Measurements from ENCODE around the gene GGT5.
"Not testable (repeated sequence)": the region's sequence is repeated elsewhere in the genome, so short reads cannot be mapped to it uniquely, and the experiment has no call there.

Gene GGT5

DNA sequence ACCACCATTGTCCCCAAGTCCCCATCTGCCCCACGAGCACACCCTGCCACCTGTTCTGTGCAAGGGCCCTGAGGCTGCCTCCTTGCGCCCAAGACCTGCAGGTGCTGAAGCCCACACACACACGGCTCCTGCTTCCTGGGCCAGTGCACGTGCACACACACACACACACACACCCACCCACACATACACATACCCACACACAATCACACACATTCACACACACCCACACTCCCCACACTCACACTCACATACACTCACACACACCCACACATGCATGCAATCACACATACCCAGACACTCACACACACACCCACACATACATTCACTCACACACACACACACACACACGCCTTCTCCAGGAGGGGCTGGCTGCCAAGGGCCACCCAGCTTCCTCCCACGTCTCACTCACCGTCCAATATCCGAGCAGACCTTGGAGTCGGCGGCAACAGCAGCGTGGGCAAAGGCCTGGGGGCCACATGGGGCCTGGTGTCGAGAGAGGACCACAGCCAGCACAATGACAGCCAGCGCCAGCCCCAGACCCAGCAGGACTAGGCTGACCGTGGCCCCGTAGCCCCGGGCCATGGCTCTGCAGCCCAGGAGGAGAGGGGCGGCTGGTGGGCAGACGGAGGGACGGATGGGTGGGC is 616 bp downstream of the GGT5 start:
- TF ChIP-seq ZFX (IDR thresholded peaks at IDR 0.05; ENCODE audit: borderline replicate concordance), result no peak
- TF ChIP-seq, protein P1, sequence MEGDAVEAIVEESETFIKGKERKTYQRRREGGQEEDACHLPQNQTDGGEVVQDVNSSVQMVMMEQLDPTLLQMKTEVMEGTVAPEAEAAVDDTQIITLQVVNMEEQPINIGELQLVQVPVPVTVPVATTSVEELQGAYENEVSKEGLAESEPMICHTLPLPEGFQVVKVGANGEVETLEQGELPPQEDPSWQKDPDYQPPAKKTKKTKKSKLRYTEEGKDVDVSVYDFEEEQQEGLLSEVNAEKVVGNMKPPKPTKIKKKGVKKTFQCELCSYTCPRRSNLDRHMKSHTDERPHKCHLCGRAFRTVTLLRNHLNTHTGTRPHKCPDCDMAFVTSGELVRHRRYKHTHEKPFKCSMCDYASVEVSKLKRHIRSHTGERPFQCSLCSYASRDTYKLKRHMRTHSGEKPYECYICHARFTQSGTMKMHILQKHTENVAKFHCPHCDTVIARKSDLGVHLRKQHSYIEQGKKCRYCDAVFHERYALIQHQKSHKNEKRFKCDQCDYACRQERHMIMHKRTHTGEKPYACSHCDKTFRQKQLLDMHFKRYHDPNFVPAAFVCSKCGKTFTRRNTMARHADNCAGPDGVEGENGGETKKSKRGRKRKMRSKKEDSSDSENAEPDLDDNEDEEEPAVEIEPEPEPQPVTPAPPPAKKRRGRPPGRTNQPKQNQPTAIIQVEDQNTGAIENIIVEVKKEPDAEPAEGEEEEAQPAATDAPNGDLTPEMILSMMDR (IDR thresholded peaks at IDR 0.05), result no peak
- H3K27ac ChIP-seq, result no peak overlapping the region

DNA sequence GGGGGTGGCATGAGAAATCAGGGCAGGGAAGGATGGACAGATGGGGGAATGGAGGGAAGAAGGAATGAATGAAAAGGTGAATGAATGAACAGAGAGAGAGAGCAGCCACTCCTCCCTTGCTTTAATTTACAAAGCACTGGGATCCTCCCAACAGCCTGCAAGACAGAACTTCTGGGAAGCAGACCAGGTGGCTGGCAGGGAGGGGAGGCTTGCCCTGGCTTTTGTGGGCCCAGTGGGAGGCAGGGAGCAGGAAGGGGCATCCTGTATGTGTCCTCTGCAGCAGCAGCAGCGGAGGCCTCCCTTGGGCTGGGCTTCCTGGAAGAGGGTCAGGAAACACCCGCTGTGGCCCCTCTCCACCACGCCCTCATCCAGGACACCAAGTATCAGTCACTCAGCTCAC is 1.5 kb downstream of the GGT5 start:
- H3K27ac ChIP-seq, result not testable (repeated sequence)

DNA sequence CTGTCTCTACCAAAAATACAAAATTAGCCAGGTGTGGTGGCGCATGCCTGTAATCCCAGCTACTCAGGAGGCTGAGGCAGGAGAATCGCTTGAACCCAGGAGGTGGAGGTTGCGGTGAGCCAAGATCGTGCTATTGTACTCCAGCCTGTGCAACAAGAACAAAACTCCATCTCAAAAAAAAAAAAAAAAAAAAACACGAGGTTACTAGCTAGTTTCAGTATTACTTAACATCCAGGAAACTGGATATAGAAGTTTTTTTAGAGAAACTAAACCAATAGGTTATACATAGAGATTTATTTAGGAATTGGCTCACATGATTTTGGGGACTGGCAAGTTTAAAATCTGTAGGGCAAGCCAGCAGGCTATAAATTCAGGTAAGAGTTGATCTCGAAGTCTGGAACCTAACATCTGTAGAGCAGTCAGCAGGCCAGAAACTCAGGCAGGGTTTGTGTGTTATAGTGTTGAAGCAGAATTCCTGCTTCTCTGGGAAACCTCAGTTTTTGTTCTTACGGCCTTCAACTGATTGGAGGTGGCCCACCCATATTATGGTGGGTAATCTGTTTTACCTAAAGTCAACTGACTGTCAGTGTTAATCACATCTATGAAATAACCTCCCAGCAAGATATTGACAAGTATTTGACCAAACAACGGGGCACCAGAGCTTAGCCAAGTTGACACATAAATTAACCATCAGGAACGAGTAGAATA is 3.7 kb downstream of the GGT5 start:
- H3K27ac ChIP-seq, result not testable (repeated sequence)

DNA sequence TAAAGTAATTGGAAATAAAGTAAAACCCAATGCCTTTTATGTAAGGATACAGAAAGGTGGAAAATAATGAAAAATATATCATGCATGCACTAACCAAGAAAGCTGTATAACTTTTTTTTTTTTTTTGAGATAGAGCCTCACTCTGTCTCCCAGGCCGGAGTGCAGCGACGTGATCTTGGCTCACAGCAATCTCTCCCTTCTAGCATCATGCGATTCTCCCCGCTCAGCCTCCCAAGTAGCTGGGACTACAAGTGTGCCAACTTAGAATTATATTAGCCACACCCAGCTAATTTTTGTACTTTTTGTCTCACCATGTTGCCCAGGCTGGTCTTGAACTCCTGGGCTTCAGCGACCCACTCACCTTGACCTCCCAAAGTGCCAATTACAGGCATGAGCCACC is 4.5 kb downstream of the GGT5 start:
- no peak overlapping the region for H3K27ac ChIP-seq

DNA sequence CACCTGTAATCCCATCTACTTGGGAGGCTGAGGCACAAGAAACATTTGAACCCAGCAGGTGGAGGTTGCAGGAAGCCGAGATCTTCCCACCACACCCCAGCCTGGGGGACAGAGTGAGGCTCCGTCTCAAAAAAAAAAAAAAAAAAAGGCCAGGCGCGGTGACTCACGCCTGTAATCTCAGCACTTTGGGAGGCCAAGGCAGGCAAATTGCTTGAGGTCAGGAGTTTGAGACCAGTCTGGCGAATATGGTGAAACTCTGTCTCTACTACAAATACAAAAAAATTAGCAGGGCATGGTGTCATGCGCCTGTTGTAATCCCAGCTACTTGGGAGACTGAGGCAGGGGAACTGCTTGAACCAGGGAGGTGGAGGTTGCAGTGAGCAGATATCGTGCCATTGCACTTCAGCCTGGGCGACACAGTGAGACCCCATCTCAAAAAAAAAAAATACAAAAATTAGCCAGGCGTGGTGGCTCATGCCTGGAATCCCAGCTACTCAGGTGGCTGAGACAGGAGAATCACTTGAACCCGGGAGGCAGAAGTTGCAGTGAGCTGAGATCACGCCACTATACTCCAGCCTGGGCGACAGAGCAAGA is 6.7 kb downstream of the GGT5 start:
- H3K27ac ChIP-seq, result not testable (repeated sequence)

More for the DNA sequence above, 4.5 kb downstream of the GGT5 start:
- TF ChIP-seq, protein P1 (IDR thresholded peaks at IDR 0.05), result no peak
- no peak for TF ChIP-seq ZFX (IDR thresholded peaks at IDR 0.05; ENCODE audit: borderline replicate concordance)

DNA sequence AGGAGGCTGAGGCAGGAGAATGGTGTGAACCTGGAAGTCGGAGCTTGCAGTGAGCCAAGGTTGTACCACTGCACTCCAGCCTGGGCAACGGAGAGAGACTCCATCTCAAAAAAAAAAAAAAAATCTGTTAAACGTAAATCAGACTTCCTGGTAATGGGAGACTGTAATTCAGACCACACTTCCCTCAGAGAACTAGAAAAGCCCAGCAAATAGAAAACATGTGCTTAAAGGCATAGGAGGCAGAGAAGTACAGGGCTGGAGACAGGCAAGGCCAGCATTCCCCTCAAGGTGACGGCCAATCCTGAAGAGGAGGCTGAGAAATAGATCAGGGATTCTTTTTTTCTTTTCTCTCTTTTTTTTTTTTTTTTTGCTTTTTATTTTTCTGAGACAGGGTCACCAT is 8.2 kb downstream of the GGT5 start:
- no peak overlapping the region for H3K27ac ChIP-seq
- no peak for TF ChIP-seq ZFX (IDR thresholded peaks at IDR 0.05; ENCODE audit: borderline replicate concordance)
- TF ChIP-seq, protein P1 (IDR thresholded peaks at IDR 0.05), result no peak

DNA sequence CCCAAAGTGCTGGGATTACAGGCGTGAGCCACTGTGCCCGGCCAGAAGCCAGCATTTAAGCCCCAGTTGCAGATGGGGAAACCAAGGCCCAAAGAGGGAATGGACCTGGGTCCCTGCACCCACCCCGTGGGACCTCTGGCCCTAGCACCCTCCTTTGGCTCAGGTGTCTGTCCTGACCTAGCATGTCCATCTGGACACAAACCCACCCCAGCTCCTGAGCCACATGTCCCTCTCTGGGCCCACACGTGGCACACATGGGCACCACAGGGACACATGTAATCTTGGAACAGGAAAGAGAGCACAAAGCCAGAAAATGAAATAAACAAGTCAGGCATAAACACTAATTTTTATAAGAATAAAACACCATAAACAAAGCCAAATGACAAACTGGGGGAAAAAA is 9.6 kb downstream of the GGT5 start:
- TF ChIP-seq, protein P1 (IDR thresholded peaks at IDR 0.05), result no peak
- TF ChIP-seq ZFX (IDR thresholded peaks at IDR 0.05; ENCODE audit: borderline replicate concordance), result no peak

DNA sequence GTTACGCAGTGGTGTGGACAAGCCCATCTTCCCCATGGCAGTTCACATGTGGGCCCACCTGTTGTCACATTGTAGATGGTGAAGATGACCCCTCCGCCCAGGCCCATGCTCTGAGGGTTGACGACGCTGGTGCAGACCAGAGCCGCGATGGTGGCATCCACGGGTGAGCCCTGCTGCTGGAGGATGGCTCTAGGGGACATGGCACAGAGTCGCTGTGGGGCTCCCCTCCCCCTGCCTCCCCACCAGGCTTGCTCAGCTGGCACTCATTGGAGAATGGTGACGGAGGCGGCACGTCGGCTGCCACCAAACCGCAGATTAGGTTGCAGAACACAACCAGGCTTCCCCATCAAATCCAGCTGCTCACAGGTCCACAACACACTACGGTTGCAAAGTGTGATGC is 11.1 kb downstream of the GGT5 start:
- no peak for TF ChIP-seq ZFX (IDR thresholded peaks at IDR 0.05; ENCODE audit: borderline replicate concordance)
- TF ChIP-seq, protein P1 (IDR thresholded peaks at IDR 0.05), result no peak
- no peak overlapping the region for H3K27ac ChIP-seq

More for the DNA sequence above, 9.6 kb downstream of the GGT5 start:
- H3K27ac ChIP-seq, result no peak overlapping the region

DNA sequence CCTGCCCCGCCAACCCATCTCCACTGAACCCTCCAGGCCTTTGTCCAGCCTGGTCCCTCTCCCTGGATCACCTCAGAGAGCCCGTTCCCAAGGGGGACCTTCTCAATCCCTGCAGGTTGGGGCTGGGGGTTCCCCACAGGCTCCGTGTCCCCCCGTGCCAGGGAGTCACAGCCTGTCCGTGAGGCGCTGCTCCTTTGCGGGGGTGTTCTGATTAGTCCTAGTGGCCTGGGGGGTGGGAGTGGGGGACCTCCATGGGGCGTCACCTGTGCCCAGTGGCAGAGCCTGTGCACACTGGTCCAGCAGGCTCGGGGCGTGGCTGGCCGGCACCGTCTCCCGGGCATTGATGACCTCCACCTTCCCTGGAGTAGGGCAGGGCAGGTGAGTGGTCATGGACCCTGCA is 11.6 kb downstream of the GGT5 start:
- TF ChIP-seq ZFX (IDR thresholded peaks at IDR 0.05; ENCODE audit: borderline replicate concordance), result no peak
- TF ChIP-seq, protein P1 (IDR thresholded peaks at IDR 0.05), result no peak
- H3K27ac ChIP-seq, result no peak overlapping the region

Measured in 22Rv1 (cell line).